GM19035 (cell line): Measurements from ENCODE around the gene GUCY1A1.
A peak's percentile ranks its signal among the peaks of the same experiment; 100 is the strongest.

ENCODE experiments used
- ATAC-seq: cut with Tn5 transposase; IDR thresholded peaks from one replicate; pipeline ENCODE4 v1.9.1; 2021; ENCODE audit not compliant: unreplicated experiment

GUCY1A1 gene

DNA sequence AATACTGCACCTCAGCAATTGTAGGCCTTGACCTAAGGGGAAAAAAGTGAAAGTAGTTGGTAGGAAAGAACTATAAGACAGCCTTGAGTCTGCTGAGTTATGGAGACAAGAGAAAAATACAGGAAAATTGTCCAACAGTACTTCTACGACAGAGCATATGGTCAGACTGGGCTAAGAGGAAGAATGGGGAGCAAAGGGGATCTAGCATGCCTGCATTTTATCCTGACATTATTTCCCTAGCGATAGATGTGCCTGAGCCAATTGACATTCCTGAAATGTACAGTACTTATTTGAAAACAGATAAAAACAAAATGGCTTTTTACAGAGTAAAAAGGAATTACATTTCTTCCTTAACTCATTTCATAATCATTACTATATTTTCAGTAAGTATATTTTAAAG lies 22.2 kb downstream of the GUCY1A1 start:
- no peak for ATAC-seq

DNA sequence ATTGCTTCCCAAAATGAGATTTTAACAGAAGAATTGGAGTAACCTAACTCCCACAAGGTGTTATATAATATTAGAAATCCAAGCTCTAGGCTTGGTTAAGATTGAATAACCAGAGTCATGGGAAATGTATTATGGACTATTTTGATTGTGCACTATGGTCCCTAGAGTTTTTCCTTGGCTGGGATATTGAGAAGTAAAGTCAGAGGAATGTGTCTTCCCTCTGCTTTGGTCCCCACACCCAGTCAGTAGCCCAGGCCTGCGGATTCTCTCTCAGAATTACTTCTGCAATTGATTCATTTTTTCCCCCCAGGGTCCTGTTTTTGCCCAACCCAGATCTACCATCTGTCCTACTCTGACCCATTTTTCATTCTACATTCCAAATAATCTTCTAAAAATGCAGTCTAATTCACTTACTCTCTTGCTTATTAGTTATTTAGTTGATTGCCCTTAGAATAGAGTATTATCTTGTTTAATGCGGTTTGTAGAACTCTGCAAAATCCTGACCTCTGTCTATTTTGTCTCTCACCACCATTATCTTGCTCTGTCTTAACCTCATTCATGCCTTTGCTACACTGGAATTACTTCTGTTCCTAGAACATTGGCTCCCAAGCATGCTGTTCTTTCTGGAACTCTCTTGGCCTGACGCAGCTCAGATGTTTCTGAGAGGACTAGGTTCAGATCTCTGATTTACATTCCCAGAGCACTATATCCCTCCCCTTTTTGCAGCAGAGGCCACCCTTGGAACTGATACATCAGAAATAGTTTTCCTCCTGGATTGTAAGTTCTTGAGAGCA lies 23.6 kb downstream of the GUCY1A1 start:
- no peak for ATAC-seq

DNA sequence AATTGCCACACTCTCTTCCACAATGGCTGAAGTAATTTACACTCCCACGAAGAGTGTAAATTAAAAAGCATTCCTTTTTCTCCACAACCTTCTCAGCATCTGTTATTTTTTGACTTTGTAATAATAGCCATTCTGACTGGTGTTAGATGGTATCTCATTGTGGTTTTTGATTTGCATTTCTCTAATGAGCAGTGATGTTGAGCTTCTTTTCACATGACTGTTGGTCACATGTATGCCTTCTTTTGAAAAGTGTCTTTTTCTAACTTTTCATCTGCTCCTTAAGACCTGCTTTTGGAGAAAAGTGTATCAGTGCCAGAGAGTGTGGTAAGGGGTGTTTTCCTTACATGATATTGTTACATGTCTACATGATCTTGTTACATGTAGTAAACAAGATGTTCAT lies 25.7 kb downstream of the GUCY1A1 start:
- ATAC-seq: no peak

DNA sequence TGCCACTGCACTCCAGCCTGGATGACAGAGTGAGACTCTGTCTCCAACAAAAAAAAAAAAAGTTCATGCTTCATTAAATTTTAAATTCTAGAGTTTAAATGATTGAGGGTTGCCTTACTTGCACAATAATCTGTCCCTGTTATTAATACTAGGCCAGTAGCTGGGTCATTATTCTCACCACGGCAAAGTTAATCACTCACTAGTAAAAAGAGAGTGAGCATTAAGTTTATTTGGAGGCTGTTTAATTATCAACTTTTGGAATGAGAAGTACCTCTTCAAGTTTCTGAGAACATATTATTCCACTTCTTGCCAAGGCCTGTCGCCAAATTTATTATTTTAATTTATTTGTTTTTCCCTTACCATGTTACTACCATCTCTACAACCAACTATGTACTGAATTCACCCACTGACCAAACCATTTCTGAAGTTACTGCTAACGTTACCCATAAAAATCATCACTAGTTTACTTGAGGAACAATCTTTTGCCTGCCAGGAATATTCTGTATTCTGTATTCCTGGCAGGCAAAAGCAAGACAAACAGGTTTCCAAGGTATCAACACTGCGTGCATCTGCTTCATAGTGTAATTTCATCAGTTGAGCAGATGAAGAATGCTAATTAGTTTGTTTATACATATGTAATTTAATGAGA lies 26.5 kb downstream of the GUCY1A1 start:
- no peak for ATAC-seq

DNA sequence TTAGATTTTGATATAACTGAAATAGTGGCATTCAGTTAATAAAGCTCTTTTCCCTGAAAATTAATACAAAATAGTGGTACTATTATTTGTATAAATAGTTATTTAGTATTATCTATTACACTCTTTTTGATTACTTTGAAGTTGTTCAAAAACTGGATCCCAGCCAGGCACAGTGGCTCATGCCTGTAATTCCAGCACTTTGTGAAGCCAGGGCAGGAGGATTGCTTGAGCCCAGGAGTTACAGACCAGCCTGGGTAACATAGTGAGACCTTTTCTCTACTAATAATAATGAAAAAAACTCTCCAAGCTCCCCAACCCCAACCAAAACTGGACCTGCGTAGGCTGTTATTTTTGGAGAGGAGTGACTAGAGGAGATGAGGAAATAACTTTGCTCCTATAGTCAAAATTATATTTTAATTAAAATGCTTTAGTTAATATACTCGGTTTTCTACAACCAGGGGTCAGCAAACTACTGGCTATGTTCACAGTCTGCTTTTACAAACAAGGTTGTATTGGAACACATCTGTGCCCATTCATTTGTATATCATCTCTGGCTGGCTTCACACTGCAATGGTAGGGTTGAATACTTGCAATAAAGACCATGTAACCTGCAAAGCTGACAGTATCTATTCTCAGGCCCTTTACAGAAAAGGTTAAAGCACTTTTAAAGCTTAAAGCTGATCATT lies 27.6 kb downstream of the GUCY1A1 start:
- ATAC-seq: no peak

DNA sequence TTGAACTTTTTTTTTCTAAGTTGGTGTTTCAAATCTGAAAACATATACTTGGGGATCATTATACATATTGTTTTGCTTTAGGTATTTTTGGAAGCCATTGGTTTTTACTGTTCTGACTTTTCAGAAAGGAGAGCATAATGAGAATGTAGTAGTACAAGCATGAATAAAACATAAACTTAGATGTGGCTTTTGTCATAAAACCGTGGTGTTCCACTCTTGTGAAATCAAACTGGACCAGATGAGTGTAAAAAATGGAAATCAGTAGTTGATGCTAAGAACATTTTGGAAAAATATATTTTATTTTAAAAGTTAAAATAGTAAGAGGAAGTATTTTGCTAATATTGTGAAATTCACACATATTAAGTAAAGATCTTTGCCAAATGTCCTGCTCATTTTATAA lies 29.6 kb downstream of the GUCY1A1 start:
- ATAC-seq: no peak

DNA sequence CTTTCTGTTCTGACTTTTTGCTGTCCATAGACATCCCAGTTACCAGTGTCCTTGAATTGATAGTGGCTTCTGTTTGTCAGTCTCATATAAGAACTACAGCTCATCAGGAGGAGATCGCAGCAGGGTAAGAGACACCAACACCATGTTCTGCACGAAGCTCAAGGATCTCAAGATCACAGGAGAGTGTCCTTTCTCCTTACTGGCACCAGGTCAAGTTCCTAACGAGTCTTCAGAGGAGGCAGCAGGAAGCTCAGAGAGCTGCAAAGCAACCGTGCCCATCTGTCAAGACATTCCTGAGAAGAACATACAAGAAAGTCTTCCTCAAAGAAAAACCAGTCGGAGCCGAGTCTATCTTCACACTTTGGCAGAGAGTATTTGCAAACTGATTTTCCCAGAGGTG lies 30.1 kb downstream of the GUCY1A1 start:
- ATAC-seq: no peak

DNA sequence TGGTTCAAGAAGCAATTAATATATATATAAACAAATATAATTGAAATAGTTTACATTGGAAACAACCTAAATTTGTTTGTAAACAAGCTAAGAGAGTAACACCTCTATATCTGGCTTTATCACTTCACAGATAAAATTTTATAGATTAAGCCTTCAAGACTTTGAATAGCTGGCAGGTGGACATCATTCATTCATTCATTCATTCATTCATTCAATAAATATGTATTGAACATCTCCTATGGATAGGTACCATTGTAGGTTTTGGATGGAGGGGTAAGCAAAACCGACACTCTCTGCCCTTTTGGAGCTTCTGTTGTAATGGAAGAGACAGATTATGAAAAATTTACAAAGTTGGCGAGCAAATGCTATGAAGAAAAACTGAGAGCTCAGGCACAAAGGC lies 35.2 kb downstream of the GUCY1A1 start:
- ATAC-seq: no peak

DNA sequence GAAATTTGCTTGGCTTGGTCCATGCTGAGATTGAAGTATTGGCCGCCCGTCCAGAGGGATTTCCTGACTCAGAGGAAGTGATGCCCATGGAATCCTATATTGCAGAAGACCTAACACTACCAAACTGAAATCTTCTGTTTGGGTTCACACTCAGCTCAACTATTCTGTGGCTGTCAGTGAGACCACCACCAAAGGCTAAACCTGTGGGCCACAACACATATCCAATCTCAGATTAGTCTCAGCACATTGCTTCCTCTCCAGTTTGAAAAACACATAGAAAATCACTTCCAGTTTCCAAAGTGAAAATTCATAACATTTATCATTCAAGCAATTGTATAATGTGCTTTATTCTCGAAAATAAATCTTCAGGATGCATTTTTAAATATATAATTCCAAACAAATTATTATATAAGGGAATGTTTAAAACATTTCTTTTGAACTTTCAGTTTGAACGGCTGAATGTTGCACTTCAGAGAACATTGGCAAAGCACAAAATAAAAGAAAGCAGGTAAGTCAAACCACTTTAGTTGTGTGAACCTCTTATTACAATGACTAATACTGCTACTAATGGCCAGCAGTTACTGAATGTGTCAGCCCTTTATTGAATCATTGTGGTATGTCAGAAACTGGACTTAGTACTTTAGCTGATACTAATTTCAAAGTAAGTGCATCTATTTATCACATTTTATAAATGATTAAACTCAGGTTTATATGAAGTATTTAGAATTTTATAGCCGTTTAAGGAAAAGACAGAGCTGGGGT lies 37.0 kb downstream of the GUCY1A1 start:
- peak; percentile 87 for ATAC-seq

DNA sequence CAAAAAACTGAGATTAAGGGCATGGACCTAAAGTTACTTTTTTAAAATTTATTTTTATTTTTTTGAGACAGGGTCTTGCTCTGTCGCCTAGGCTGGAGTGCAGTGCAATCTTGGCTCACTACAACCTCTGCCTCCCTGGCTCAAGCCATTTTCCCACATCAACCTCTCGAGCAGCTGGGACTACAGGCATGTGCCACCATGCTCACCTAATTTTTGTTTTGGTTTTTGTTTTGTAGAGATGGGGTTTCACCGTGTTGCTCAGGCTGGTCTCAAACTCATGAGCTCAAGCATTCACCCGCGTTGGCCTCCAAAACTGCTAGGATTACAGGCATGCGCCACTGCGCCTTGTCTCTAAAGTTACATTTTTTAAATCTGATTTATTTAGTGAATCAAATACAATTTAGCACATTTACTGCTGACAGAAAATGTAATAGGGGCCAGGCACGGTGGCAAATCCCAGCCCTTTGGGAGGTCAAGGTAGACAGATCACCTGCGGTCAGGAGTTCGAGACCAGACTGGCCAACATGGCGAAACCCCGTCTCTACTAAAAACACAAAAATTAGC lies 38.3 kb downstream of the GUCY1A1 start:
- ATAC-seq: no peak

DNA sequence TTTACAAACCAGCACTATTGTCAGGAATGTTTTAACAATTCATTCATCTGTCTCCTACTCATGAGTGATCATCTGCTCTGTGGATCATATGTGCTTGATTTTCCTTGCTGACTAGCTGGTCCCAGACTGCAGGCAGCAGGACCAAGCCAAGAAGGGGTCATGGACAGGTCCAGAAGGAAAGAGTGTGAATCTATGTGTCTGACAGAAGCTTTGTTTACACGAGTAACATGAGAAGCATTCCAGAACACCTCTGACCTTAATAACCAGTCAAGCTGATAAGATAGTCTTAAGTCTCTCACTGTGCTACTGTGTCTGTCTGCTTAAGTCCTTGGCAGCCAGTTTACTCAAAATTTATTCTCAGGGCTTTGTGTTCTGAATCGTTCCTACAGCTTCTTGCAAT lies 39.0 kb downstream of the GUCY1A1 start:
- ATAC-seq: no peak

DNA sequence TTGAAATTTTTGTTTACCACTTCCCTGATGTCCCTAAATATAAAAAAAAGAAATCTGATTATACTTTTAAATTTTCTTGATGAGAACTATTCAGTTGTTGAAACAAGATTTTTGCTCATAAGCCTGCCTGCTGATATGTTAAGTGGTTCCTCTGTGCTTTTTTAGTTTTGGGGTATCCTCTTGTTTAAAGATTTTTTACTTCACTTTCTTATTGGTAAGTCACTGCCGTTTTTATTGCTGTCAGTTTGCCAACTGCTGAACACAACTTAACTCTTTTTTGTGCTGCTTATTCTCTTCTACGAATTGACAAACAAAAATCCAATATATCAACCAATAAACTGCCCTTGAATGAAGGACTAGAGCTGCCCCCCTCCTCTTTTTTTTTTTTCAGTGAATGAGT lies 39.5 kb downstream of the GUCY1A1 start:
- no peak for ATAC-seq

DNA sequence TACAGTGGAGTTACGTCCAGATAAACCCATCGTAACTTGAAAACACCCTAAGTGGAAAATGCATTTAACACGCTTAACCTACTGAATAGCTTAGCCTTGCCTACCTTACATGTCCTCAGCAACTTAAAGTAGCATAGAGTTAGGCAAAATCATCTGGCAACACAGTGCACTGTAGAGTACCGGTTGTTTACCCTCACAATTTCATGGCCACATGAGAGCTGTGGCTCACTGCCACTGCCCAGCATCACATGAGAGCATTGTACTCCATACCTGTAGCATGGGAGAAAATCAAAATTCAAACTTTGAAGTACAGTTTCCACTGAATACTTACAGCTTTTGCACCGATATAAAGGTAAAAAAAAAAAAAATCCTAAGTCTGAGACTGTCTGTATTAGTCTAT lies 40.6 kb downstream of the GUCY1A1 start:
- ATAC-seq: no peak

DNA sequence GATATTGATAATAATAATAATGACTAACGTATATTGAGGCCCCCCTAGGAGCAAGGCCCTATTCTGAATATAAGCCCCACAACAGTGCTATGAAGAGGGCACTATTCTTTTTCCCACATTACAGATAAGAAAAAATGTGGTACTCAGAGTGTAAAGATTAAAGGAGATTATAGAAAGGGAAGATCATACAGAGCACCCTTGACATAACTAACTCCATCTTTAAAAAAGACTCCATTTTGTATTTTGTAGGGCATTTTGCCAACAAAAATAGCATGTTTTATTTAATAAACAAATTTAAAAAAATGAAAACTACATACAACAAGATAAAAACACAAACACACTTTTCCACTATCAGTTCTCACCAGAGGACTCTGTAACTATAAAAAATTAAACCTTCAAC lies 42.1 kb downstream of the GUCY1A1 start:
- no peak for ATAC-seq

DNA sequence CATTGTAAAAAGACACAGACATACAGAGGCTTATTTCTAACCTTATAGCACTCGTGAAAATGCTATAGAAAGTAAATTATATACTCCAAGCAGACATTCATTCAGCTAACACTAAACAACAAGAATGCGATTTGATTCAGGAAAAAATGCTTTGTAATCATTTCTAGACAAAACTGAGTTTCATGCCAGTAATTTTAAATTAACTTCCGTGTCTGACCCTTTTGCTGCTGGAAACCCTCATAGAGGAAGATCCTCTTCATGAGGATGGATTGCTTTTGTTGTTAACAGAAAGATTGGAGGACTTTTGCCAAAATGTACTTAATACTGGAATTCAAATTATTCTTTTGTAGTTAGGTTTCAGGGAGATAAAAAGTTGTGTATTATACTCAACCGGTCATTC lies 43.3 kb downstream of the GUCY1A1 start:
- no peak for ATAC-seq

DNA sequence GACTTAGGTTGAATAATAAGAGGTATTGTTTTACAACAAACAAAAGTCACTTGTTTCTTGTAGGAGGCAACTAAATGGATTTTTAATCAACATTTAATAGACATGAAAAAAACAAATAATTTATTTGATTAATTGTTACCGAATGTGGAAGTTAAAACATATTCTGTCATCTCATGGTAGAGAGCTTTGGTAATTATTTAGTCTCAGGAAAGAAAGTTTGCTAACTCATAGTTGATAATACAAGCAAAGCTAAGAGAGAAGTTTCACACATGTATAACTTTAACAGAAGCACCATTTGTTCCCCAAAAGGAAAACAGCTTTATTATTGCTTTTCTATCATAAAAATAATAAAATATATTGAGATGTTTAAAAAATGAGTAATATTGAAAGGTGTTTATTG lies 44.9 kb downstream of the GUCY1A1 start:
- ATAC-seq: no peak

DNA sequence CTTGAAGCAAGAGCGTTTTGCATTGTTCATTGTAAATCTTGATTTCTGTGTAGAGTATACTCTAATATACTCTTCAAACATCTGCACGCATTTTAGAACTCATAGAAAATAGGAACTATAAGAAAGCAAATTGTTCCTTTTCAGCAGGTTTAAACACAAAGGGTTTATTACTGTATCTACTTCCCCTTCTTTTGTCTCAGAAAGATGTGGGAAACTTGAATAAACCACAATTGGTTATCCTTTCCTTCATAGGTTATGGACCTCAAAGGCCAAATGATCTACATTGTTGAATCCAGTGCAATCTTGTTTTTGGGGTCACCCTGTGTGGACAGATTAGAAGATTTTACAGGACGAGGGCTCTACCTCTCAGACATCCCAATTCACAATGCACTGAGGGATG lies 46.2 kb downstream of the GUCY1A1 start:
- no peak for ATAC-seq

DNA sequence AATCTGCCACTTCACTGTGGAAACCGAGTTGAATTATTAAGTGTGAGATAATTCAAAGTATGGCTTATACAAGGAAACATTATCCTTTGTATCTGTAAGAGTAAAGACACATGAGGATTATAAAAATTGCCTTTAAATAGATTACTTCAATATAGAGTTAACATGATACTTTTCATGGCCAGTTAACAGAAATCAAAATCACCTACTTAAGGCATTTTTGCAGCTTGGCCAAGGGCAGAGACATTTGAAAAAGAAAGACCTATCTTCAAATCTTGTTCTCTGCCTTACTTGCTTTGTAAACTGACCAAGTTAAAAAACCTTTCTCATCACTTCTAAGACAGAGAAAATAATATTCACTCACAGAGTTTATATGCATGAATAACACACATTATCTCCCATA lies 47.3 kb downstream of the GUCY1A1 start:
- no peak for ATAC-seq

DNA sequence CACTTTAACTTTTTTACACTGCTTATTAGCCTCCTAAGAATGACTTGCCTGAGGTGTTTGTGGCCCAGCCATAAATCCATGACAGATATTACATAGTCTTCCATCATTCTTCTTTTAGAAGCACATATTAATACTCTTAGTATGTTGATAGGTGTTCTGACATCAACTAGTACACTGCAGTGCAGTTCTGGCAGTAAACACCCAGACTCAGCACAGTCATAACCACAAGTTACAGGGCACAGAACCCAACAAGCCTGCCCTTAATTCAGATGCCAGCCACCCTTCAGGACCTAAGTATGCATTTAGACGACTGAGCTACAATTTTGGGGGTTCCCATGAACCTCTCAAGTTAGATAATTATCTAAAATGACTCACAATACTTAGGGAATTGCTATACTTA lies 55.7 kb downstream of the GUCY1A1 start:
- ATAC-seq: no peak

DNA sequence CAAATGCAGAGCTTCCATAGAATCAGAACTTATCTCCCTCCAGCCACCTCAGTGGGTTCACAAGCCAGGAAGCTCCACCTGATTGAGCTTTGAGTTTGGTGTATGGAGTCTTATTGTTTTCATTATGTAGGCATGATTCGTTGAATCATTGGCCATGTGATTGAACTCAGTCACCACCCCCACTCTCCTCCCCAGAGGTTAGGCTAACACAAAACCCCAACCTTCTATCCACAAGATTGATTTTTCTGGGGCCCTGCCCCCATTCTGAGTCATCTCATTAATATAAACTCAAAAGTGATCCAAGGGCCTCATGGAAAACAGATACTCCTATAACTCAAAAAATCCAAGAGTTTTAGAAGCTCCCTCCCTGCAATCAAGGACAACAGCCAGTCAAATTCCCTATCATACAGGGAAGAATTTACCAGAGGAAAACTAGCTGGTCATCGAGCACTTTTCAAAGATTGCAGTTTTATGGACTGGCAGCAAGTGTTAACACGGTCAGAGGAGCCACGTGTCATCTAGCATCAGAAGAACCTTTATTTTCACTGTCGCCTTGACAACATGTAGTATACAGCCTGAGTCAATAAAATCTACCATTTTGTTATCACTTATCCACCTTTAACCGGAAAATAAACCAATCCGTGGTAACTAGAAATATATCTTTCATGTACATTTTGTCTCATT lies 56.3 kb downstream of the GUCY1A1 start:
- no peak for ATAC-seq

DNA sequence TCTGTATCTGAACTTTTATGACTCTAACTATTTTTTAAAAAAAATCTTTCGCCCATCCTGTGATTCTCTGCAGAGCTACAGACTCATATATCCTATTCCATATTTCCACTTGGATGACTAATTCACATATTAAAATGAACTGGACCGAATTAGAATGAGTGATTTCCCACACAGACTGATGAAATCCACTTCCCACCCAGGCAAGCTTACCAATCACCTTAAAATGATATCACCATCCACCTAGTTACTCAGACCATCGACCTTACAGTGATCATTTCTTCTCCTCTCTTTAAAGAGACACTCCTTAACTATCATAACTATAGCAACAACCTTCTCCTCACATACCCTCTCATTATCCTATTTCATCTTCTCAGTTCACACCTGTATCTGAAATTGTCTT lies 58.1 kb downstream of the GUCY1A1 start:
- no peak for ATAC-seq
